GM19395 (cell line): Measurements from ENCODE around the gene ABHD18.
"Not testable (repeated sequence)": the region's sequence is repeated elsewhere in the genome, so short reads cannot be mapped to it uniquely, and the experiment has no call there.

Experiments
- ATAC-seq: cut with Tn5 transposase; IDR thresholded peaks from one replicate; pipeline ENCODE4 v1.9.1; 2021; ENCODE audit warnings: mild to moderate bottlenecking, moderate library complexity; ENCODE audit not compliant: unreplicated experiment

The ABHD18 gene

DNA sequence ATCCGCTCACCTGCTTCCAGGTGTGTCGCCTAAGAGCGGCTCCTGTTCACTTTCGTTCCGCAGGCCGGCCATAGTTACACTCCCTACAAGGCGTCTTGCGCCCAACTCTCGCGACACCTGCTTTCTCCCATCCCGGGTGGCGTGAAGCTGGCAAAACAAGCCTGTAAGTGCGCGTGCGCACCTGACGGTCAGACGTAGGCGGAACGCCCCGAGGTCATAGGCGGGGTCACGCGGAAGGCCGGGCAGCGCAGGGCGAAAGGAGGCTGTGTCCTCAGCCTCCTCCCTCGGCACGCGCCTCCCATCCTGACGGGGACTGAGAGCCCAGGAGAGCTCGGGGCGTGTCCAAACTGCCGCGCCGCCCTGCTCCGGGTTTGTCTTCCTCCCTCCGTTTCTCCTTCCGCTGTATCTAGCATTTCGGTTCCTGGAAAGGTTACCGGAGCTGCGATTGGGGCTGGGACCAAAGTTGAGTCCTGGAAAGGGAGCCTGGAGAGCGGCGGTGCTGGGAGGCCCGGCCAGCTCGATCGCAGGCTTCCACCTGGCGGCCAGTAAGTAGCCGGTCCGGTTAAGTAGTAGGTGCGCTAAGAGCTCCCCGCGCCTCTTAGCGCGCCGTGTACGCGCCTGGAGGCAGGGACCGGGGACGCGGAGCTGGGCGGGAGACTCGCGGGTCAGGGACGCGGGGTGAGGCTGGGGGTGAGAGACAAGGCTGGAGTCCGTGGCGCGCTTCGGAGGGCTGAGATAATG, at the start of gene ABHD18, which contains the start of gene MFSD8:
ABHD18 (plus strand) TSS at position 345 of the 741 bp plus-strand sequence. CDS start 17,550 bp downstream, outside the sequence.
MFSD8 (minus strand) TSS at position 112 of the 741 bp plus-strand sequence; CDS start at position 72, 40 bp downstream.
- peak; percentile 95 for ATAC-seq

- no peak for ATAC-seq
Observed at GRCh38 chr4:127916512-127916911, 48.7 kb upstream of the ABHD18 start.

DNA sequence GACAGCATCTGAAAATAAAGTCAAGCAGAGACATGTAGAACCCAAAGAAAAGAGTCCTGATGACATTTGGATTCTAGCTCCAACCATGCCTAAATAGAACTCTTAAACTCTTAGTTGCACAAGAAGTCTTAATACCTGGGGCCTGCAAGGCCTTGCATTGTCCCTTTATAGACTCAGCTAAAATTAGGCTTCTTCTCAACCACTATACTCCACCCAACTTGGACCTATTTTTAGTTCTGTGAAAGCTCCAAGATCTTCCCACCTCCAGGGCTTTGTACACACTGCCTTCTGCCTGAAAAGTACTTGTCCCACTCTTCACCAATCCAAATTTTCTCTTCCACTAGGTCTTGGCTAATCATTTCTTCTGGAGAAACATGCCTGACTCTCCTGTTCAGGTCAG, 48.1 kb upstream of the ABHD18 start:
- ATAC-seq: no peak

GRCh38 chr4:127920521-127920920, 44.7 kb upstream of the ABHD18 start:
- ATAC-seq: no peak

- no peak for ATAC-seq
Observed at GRCh38 chr4:127922226-127922625, 43.0 kb upstream of the ABHD18 start.

DNA sequence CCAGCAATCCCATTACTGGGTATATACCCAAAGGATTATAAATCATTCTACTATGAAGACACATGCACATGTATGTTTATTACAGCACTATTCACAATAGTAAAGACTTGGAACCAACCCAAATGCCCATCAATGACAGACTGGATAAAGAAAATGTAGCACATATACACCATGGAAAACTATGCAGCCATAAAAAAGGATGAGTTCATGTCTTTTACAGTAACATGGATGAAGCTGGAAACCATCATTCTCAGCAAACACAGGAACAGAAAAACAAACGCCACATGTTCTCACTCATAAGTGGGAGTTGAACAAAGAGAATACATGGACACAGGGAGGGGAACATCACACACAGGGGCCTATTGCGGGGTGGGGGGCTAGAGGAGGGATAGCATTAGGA, 39.5 kb upstream of the ABHD18 start:
- not testable (repeated sequence) for ATAC-seq

GRCh38 chr4:127930175-127930574, 35.0 kb upstream of the ABHD18 start:
- ATAC-seq: no peak

DNA sequence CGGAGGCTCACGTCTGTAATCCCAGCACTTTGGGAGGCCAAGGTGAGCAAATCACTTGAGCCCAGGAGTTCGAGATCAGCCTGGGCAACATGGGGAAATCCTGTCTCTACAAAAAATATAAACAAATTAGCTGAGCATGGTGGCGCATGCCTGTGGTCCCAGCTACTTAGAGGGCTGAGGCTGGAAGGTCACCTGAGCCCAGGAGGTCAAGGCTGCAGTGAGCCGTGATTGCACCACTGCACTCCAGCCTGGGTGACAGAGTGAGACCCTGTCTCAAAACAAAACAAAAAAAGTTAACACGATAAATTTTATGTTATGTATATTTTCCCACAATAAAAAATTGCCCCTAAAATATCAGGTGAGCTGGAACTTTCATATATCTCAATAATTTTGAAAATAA, 33.4 kb upstream of the ABHD18 start:
- ATAC-seq: not testable (repeated sequence)

DNA sequence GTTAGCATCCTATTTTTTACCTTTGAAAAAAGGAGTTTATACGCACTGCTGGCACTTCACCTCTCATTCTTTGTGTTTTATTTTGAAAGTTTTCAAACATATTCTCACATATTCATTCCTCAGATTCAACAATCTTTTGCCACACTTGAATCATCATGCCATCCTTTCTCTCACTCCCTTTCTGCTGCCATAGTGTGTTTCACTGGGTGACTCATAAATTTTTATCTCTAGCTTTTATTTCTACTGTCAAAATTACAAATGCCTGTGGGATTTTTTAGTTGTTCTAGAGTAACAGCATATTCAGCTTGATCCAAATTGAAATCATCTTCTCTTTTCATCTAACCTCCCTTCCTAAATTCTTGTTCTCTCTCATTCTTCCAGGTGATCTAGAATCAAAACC, 28.2 kb upstream of the ABHD18 start:
- ATAC-seq: no peak

DNA sequence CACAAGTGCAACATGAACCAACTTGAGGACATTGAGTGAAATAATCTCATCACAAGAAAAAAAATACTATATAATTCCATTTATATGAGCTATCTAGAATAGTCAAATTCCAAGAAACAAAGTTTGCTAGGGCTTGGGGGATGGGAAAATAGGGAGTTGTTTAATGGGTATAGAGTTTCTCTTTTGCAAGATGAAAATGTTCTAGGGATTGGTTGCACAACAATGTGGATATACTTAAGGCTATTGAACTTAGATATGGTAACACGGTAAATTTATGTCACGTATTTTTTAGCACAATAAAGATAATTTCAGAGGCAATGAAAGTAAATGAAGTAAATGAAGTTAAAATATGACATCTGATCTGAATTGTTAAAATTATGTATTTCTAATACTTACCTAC, 8.1 kb upstream of the ABHD18 start:
- ATAC-seq: no peak

- no peak for ATAC-seq
Observed at GRCh38 chr4:127959794-127960193, 5.4 kb upstream of the ABHD18 start.

GRCh38 chr4:127963633-127964398, 1.4 kb upstream of the ABHD18 start:
- not testable (repeated sequence) for ATAC-seq

- peak; percentile 29 for ATAC-seq
Observed at GRCh38 chr4:127964426-127965061, 662 bp upstream of the ABHD18 start.

DNA sequence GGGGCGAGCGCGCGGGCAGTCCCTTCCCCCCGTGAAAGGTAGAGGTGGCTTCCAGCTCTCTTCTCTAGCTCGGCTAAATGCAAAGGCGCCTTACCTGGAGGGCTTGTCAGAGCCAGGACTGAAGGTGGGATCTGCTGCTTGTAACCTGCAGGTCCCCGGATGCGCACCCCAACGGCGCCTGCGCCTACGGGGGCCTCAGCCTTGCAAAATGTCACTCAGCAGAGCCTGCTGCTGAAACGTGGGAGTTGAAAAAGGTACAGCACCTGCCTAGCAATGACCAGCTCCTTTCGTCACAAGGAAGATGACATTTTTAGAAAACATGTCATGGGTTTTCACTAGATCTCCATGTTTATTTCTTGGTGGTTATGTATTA, 583 bp downstream of the ABHD18 start:
- ATAC-seq: peak; percentile 40

GRCh38 chr4:127967141-127967775, 2.1 kb downstream of the ABHD18 start:
- no peak for ATAC-seq

DNA sequence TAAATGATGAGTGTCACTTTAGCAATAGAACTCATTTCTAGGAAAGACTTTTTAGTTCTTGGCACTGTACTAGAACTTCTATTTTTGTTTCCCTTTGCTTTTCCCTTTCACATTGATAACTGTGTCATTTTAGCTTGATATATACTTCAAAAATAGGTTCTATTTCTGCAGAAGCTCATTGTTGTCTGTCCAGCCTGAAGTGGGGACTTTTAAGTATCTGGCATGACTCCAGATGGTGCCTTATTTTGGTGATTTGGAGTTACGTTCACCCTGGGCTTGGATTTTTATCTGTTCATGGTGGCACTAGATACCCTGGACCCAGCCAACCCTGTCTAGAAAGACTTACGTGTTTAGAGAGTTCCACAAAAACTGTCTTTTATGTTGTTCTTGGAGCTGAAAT, 3.4 kb downstream of the ABHD18 start:
- ATAC-seq: no peak

- not testable (repeated sequence) for ATAC-seq
Observed at GRCh38 chr4:127970925-127971324, 5.7 kb downstream of the ABHD18 start.

GRCh38 chr4:127975121-127975770, 10.0 kb downstream of the ABHD18 start:
- ATAC-seq: no peak

- ATAC-seq: no peak
Observed at GRCh38 chr4:127978930-127979329, 13.7 kb downstream of the ABHD18 start.

- no peak for ATAC-seq
Observed at GRCh38 chr4:127982445-127982844, 17.2 kb downstream of the ABHD18 start.

DNA sequence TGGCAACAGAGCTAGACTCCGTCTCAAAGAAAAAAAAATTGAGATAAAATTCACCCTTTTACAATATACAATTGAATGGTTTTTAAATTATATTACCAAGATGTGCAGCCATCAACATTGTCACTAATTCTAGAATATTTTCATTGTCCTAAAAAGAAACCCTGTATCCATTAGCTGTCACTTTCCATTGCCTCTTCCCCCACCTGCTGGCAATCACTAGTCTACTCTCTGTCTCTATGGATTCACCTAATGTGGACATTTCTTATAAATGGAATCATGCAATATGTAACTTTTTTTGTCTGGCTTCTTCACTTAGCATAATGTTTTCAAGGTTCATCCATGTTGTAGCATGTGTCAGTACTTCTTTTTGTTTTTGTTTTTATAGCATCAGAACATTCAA, 20.8 kb downstream of the ABHD18 start:
- ATAC-seq: no peak
